Fibroblast of pulmonary artery (primary cell): Measurements from ENCODE around the gene HK1.

ENCODE experiments used
- DNase-seq: peaks from one replicate; pipeline ENCODE4 v3.0.0-alpha.2; 2010; ENCODE audit warnings: low read depth
- H3K4me3 ChIP-seq: replicated peaks from 2 replicates; pipeline ENCODE4 v1.5.1; 2011; ENCODE audit warnings: low read depth, mild to moderate bottlenecking, control low read depth, low read length, moderate library complexity
- CTCF ChIP-seq: IDR thresholded peaks from 2 replicates; pipeline ENCODE4 v1.5.1; 2011; ENCODE audit warnings: mild to moderate bottlenecking, control low read depth, low read length, inconsistent platforms; ENCODE audit errors: missing control alignments

The HK1 gene

GRCh38 chr10:69413221-69413865 is 135.0 kb downstream of the HK1 start:
- peak; percentile 72 for TF ChIP-seq CTCF
- H3K4me3 ChIP-seq, result no peak overlapping the region
- peak; percentile 82 for DNase-seq

- TF ChIP-seq CTCF, result no peak
- H3K4me3 ChIP-seq, result no peak overlapping the region
- no peak for DNase-seq
These were observed 136.0 kb downstream of the HK1 start for GRCh38 chr10:69414036-69415018.

DNA sequence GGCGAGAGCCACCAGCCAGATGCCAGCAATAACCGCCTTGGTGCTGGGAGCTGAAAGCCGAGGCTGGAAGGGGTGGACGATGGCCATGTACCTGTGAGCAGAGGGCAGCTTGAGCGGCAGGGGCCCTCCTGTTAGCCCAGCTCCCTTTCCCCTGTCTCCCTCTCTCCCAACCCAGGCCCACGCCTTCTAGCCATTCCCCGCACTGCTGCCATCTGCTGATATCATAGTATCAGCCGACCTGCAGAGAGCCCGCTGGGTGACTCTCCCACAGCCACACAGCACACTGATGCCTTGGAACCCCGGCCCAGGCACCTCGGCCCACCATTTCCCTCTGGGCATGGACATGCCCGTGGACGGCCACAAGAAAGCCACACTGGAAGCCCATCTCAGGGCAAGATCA is 136.8 kb downstream of the HK1 start:
- no peak overlapping the region for H3K4me3 ChIP-seq
- TF ChIP-seq CTCF, result no peak
- DNase-seq, result no peak

GRCh38 chr10:69415951-69416350 is 137.7 kb downstream of the HK1 start:
- no peak overlapping the region for H3K4me3 ChIP-seq
- DNase-seq, result no peak
- no peak for TF ChIP-seq CTCF

DNA sequence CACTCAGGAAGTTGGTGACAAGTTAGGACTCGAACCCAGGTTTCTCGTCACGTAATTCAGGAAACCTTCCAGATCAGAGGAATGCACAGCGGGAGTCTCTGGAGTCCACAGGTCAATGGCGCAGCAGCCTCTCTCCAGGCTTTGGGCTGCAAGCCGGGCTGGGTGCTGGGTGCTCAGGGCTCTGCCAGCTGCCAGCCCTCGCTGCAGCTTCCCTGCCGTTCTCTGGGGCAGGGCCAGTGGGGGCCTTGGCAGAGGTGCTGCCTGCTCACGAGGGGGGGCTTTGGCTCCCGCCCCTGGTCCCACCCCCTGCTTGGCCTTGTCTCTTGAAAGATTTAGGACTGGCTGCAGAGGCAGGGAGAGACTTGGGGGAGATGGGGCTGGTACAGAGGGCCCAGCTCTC is 138.4 kb downstream of the HK1 start, which contains the start of gene TACR2:
TACR2 (minus strand) TSS at position 224 of the 400 bp plus-strand sequence. CDS start 595 bp downstream, outside the sequence.
- no peak for DNase-seq
- TF ChIP-seq CTCF, result no peak
- H3K4me3 ChIP-seq, result no peak within 1 kb of the TSS

- no peak overlapping the region for H3K4me3 ChIP-seq
- TF ChIP-seq CTCF, result no peak
- DNase-seq, result no peak
These were observed 139.2 kb downstream of the HK1 start for GRCh38 chr10:69417542-69417941.
